Activated T-cell treated with anti-CD3 and anti-CD28 coated beads, Interleukin-2, amount 50 U/mL, for 24 hours (primary cell): Measurements from ENCODE around the gene LPIN1.

Source experiments
- DNase-seq: peaks from one replicate; pipeline ENCODE4 v3.0.0-alpha.2; 2020
- H3K27ac Mint-ChIP-seq: 2 replicates; pipeline ENCODE4 v1.8.0; 2020; ENCODE audit warnings: mild to moderate bottlenecking, mixed read lengths
- H3K27me3 Mint-ChIP-seq: 2 replicates; pipeline ENCODE4 v1.8.0; 2020; ENCODE audit warnings: mixed read lengths
- H3K36me3 Mint-ChIP-seq: 2 replicates; pipeline ENCODE4 v1.8.0; 2020; ENCODE audit warnings: low read depth, mixed read lengths
- H3K4me1 Mint-ChIP-seq: 2 replicates; pipeline ENCODE4 v1.8.0; 2020; ENCODE audit warnings: low read depth, mixed read lengths
- H3K4me3 Mint-ChIP-seq: 2 replicates; pipeline ENCODE4 v1.8.0; 2020; ENCODE audit warnings: mild to moderate bottlenecking, moderate library complexity, mixed read lengths
- H3K9me3 Mint-ChIP-seq: 2 replicates; pipeline ENCODE4 v1.8.0; 2020; ENCODE audit warnings: mixed read lengths

The LPIN1 gene

DNA sequence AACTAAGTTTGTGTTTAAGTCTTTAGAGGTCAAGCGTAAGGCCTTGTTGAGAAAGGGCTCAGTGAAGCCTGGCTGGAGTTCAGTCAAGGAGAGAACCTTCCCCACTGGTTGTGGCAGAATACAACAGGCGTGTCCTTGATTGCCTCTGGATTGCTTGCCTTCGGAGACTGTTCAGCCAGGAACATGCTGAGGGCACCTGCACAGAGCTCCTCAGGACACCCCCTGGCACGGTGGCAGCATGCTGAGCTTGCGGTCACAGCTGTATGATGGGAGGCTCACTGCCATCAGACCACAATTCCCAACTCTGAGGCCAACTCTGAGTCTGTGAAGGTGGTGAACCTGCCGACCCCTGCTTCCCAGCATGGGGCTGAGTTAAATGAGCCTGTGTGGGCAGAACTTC is 130.0 kb downstream of the LPIN1 start:
- H3K4me3 Mint-ChIP-seq, result no peak overlapping the region
- H3K36me3 Mint-ChIP-seq, result no peaks in the 10 kb centered on the region
- H3K27me3 Mint-ChIP-seq, result peaks cover 8% of the 10 kb centered on the region
- no peak for DNase-seq
- peaks cover 14% of the 10 kb centered on the region for H3K4me1 Mint-ChIP-seq
- H3K9me3 Mint-ChIP-seq, result no peaks in the 10 kb centered on the region
- H3K27ac Mint-ChIP-seq, result no peak overlapping the region

DNA sequence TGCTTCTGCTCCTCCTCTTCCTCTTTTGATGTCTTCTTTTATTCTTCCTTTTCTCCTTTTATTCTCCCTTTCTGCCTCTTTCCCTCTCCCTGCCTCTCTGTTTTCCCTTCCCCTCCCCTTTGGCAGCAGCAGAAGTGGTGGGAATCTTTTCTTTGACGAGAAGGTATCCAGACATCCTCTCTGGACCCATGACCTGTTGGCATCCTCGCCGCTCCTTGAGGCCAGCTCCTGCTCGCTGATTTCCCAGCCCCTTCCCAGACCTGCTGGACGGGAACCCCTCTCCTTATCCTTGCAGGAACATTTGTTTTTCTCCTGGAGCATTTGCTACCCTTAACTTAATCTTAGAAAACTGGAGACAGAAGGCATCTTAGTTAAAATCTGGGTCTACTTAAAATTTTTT is 130.5 kb downstream of the LPIN1 start:
- Mint-ChIP-seq H3K27ac (no peak overlapping the region), H3K4me1 (peaks cover 14% of the 10 kb centered on the region), H3K36me3 (no peaks in the 10 kb centered on the region), H3K27me3 (peaks cover 8% of the 10 kb centered on the region), H3K9me3 (no peaks in the 10 kb centered on the region), H3K4me3 (no peak overlapping the region)
- no peak for DNase-seq
